SK-N-MC (cell line): ENCODE measurements around the gene SLC5A8.

Experiments
- EZH2 ChIP-seq: fragments of 200-600 bp; sonication (generic); IDR thresholded peaks from one replicate; pipeline ENCODE4 v1.6.1; 2017; ENCODE audit warnings: antibody characterized with exemption
- FOXP2 ChIP-seq: optimal IDR thresholded peaks from 2 replicates; pipeline ENCODE3; 2011; ENCODE audit warnings: mild to moderate bottlenecking, moderate library complexity; ENCODE audit not compliant: insufficient read depth; ENCODE audit errors: extremely low read length, control extremely low read depth
- POLR2AphosphoS5 ChIP-seq: IDR thresholded peaks from 2 replicates; pipeline ENCODE4 v1.6.1; 2012; ENCODE audit warnings: mild to moderate bottlenecking, low read depth, low read length, borderline replicate concordance

- TF ChIP-seq EZH2 (no peak), POLR2AphosphoS5 (no peak), FOXP2 (no peak)
These were observed 25.6 kb upstream of the SLC5A8 start for GRCh38 chr12:101235686-101236085.
